ENCODE results near the gene PPP1R10. TPM values are rescaled to one million over a fixed set of nuclear protein-coding genes. Genes with fewer than 3 reads are reported as not detected.

Gene PPP1R10
- total RNA-seq, 1 donor from 2014 or later = 20.4 TPM

- Histone ChIP-seq H3K9me3 (ENCODE audit: control insufficient read depth in 3 of 3, low read length in 3 of 3) (no peaks in the 10 kb centered on the region), H3K4me3 (ENCODE audit: low read length in 3 of 3) (no peak overlapping the region), H3K27me3 (ENCODE audit: control insufficient read depth in 3 of 3, insufficient read depth in 3 of 3, low read length in 3 of 3) (no peaks in the 10 kb centered on the region), H3K4me1 (ENCODE audit: control insufficient read depth in 3 of 3, insufficient read depth in 3 of 3, low read length in 3 of 3) (peaks cover under 1 to 4% (median 1%) of the 10 kb centered on the region in 3 donors), H3K9ac (ENCODE audit: low read depth in 1 of 3, low read length in 3 of 3) (no peak overlapping the region), H3K27ac (ENCODE audit: low read depth, low read length) (no peak overlapping the region), H3K36me3 (ENCODE audit: control insufficient read depth in 3 of 3, insufficient read depth in 3 of 3, low read length in 3 of 3) (peaks cover 39 to 59% (median 47%) of the 10 kb centered on the region in 3 donors)
Observed at GRCh38 chr6:30578051-30578450, 39.0 kb downstream of the PPP1R10 start.

GRCh38 chr6:30573113-30573512 lies 43.9 kb downstream of the PPP1R10 start:
- peaks cover 22 to 34% (median 25%) of the 10 kb centered on the region in 3 donors for H3K4me1 ChIP-seq (ENCODE audit: control insufficient read depth in 3 of 3, insufficient read depth in 3 of 3, low read length in 3 of 3)
- H3K36me3 ChIP-seq (ENCODE audit: control insufficient read depth in 3 of 3, insufficient read depth in 3 of 3, low read length in 3 of 3) = peaks cover 9 to 19% (median 12%) of the 10 kb centered on the region in 3 donors
- no peaks in the 10 kb centered on the region for H3K9me3 ChIP-seq (ENCODE audit: control insufficient read depth in 3 of 3, low read length in 3 of 3)
- H3K27ac ChIP-seq (ENCODE audit: low read depth, low read length) = no peak overlapping the region
- no peaks in the 10 kb centered on the region for H3K27me3 ChIP-seq (ENCODE audit: control insufficient read depth in 3 of 3, insufficient read depth in 3 of 3, low read length in 3 of 3)
- peak overlapping the region in 1 of 3 donors; percentile 12 for H3K4me3 ChIP-seq (ENCODE audit: low read length in 3 of 3)
- peak overlapping the region in 1 of 3 donors; percentile 9 for H3K9ac ChIP-seq (ENCODE audit: low read depth in 1 of 3, low read length in 3 of 3)

- Histone ChIP-seq H3K27me3 (ENCODE audit: control insufficient read depth in 3 of 3, insufficient read depth in 3 of 3, low read length in 3 of 3) (no peaks in the 10 kb centered on the region), H3K4me3 (ENCODE audit: low read length in 3 of 3) (peak overlapping the region; percentile 93 to 99 (median 95)), H3K9ac (ENCODE audit: low read depth in 1 of 3, low read length in 3 of 3) (peak overlapping the region; percentile 90 to 97 (median 95)), H3K27ac (ENCODE audit: low read depth, low read length) (peak overlapping the region; percentile 99), H3K4me1 (ENCODE audit: control insufficient read depth in 3 of 3, insufficient read depth in 3 of 3, low read length in 3 of 3) (peaks cover 22 to 34% (median 25%) of the 10 kb centered on the region in 3 donors), H3K9me3 (ENCODE audit: control insufficient read depth in 3 of 3, low read length in 3 of 3) (no peaks in the 10 kb centered on the region), H3K36me3 (ENCODE audit: control insufficient read depth in 3 of 3, insufficient read depth in 3 of 3, low read length in 3 of 3) (peaks cover 0 to 10% (median 2%) of the 10 kb centered on the region in 3 donors)
Observed at GRCh38 chr6:30572148-30572547, 44.9 kb downstream of the PPP1R10 start.

- H3K4me3 ChIP-seq (ENCODE audit: low read length in 3 of 3) = peak overlapping the region; percentile 93 to 99 (median 95)
- peak overlapping the region; percentile 90 to 97 (median 95) for H3K9ac ChIP-seq (ENCODE audit: low read depth in 1 of 3, low read length in 3 of 3)
- H3K27ac ChIP-seq (ENCODE audit: low read depth, low read length) = peak overlapping the region; percentile 99
- H3K36me3 ChIP-seq (ENCODE audit: control insufficient read depth in 3 of 3, insufficient read depth in 3 of 3, low read length in 3 of 3) = peaks cover 0 to 5% (median 0%) of the 10 kb centered on the region in 3 donors
- H3K9me3 ChIP-seq (ENCODE audit: control insufficient read depth in 3 of 3, low read length in 3 of 3) = no peaks in the 10 kb centered on the region
- H3K27me3 ChIP-seq (ENCODE audit: control insufficient read depth in 3 of 3, insufficient read depth in 3 of 3, low read length in 3 of 3) = no peaks in the 10 kb centered on the region
- peaks cover 22 to 34% (median 25%) of the 10 kb centered on the region in 3 donors for H3K4me1 ChIP-seq (ENCODE audit: control insufficient read depth in 3 of 3, insufficient read depth in 3 of 3, low read length in 3 of 3)
Observed at GRCh38 chr6:30571762-30572082, 45.3 kb downstream of the PPP1R10 start.

GRCh38 chr6:30571075-30571761 lies 45.8 kb downstream of the PPP1R10 start, which contains the start of gene ABCF1:
Gene ABCF1 (plus strand): TSS chr6:30571442. CDS start chr6:30571488, 46 bp downstream.
- Histone ChIP-seq H3K36me3 (ENCODE audit: control insufficient read depth in 3 of 3, insufficient read depth in 3 of 3, low read length in 3 of 3) (peaks cover 0 to 3% (median 0%) of the 10 kb centered on the region in 3 donors), H3K27ac (ENCODE audit: low read depth, low read length) (peak within 1 kb of the TSS; percentile 99), H3K9me3 (ENCODE audit: control insufficient read depth in 3 of 3, low read length in 3 of 3) (no peaks in the 10 kb centered on the region), H3K4me1 (ENCODE audit: control insufficient read depth in 3 of 3, insufficient read depth in 3 of 3, low read length in 3 of 3) (peaks cover 22 to 34% (median 25%) of the 10 kb centered on the region in 3 donors), H3K9ac (ENCODE audit: low read depth in 1 of 3, low read length in 3 of 3) (peak within 1 kb of the TSS; percentile 90 to 97 (median 95)), H3K4me3 (ENCODE audit: low read length in 3 of 3) (peak within 1 kb of the TSS; percentile 93 to 99 (median 95)), H3K27me3 (ENCODE audit: control insufficient read depth in 3 of 3, insufficient read depth in 3 of 3, low read length in 3 of 3) (no peaks in the 10 kb centered on the region)

GRCh38 chr6:30570740-30571074 lies 46.3 kb downstream of the PPP1R10 start:
- Histone ChIP-seq H3K9ac (ENCODE audit: low read depth in 1 of 3, low read length in 3 of 3) (peak overlapping the region; percentile 84 to 97 (median 93)), H3K27me3 (ENCODE audit: control insufficient read depth in 3 of 3, insufficient read depth in 3 of 3, low read length in 3 of 3) (no peaks in the 10 kb centered on the region), H3K27ac (ENCODE audit: low read depth, low read length) (peak overlapping the region; percentile 99), H3K36me3 (ENCODE audit: control insufficient read depth in 3 of 3, insufficient read depth in 3 of 3, low read length in 3 of 3) (peaks cover 0 to 3% (median 0%) of the 10 kb centered on the region in 3 donors), H3K9me3 (ENCODE audit: control insufficient read depth in 3 of 3, low read length in 3 of 3) (no peaks in the 10 kb centered on the region), H3K4me1 (ENCODE audit: control insufficient read depth in 3 of 3, insufficient read depth in 3 of 3, low read length in 3 of 3) (peaks cover 22 to 34% (median 25%) of the 10 kb centered on the region in 3 donors), H3K4me3 (ENCODE audit: low read length in 3 of 3) (peak overlapping the region; percentile 93 to 99 (median 95))

GRCh38 chr6:30570263-30570662 lies 46.8 kb downstream of the PPP1R10 start:
- Histone ChIP-seq H3K4me1 (ENCODE audit: control insufficient read depth in 3 of 3, insufficient read depth in 3 of 3, low read length in 3 of 3) (peaks cover 22 to 34% (median 25%) of the 10 kb centered on the region in 3 donors), H3K27ac (ENCODE audit: low read depth, low read length) (peak overlapping the region; percentile 99), H3K9me3 (ENCODE audit: control insufficient read depth in 3 of 3, low read length in 3 of 3) (no peaks in the 10 kb centered on the region), H3K36me3 (ENCODE audit: control insufficient read depth in 3 of 3, insufficient read depth in 3 of 3, low read length in 3 of 3) (peaks cover 0 to 3% (median 0%) of the 10 kb centered on the region in 3 donors), H3K9ac (ENCODE audit: low read depth in 1 of 3, low read length in 3 of 3) (peak overlapping the region; percentile 84 to 97 (median 93)), H3K27me3 (ENCODE audit: control insufficient read depth in 3 of 3, insufficient read depth in 3 of 3, low read length in 3 of 3) (no peaks in the 10 kb centered on the region), H3K4me3 (ENCODE audit: low read length in 3 of 3) (peak overlapping the region; percentile 93 to 99 (median 95))

GRCh38 chr6:30568245-30568644 lies 48.8 kb downstream of the PPP1R10 start:
- H3K4me1 ChIP-seq (ENCODE audit: control insufficient read depth in 3 of 3, insufficient read depth in 3 of 3, low read length in 3 of 3) = peaks cover 22 to 33% (median 25%) of the 10 kb centered on the region in 3 donors
- H3K27ac ChIP-seq (ENCODE audit: low read depth, low read length) = no peak overlapping the region
- H3K9ac ChIP-seq (ENCODE audit: low read depth in 1 of 3, low read length in 3 of 3) = no peak overlapping the region
- H3K4me3 ChIP-seq (ENCODE audit: low read length in 3 of 3) = no peak overlapping the region
- H3K36me3 ChIP-seq (ENCODE audit: control insufficient read depth in 3 of 3, insufficient read depth in 3 of 3, low read length in 3 of 3) = peaks cover 0 to 3% (median 0%) of the 10 kb centered on the region in 3 donors
- H3K9me3 ChIP-seq (ENCODE audit: control insufficient read depth in 3 of 3, low read length in 3 of 3) = no peaks in the 10 kb centered on the region
- no peaks in the 10 kb centered on the region for H3K27me3 ChIP-seq (ENCODE audit: control insufficient read depth in 3 of 3, insufficient read depth in 3 of 3, low read length in 3 of 3)

GRCh38 chr6:30565772-30566171 lies 51.3 kb downstream of the PPP1R10 start:
- Histone ChIP-seq H3K9ac (ENCODE audit: low read depth in 1 of 3, low read length in 3 of 3) (no peak overlapping the region), H3K4me3 (ENCODE audit: low read length in 3 of 3) (no peak overlapping the region), H3K4me1 (ENCODE audit: control insufficient read depth in 3 of 3, insufficient read depth in 3 of 3, low read length in 3 of 3) (peaks cover 9% of the 10 kb centered on the region in 3 donors), H3K27me3 (ENCODE audit: control insufficient read depth in 3 of 3, insufficient read depth in 3 of 3, low read length in 3 of 3) (no peaks in the 10 kb centered on the region), H3K36me3 (ENCODE audit: control insufficient read depth in 3 of 3, insufficient read depth in 3 of 3, low read length in 3 of 3) (peaks cover 7 to 10% (median 8%) of the 10 kb centered on the region in 3 donors), H3K27ac (ENCODE audit: low read depth, low read length) (no peak overlapping the region), H3K9me3 (ENCODE audit: control insufficient read depth in 3 of 3, low read length in 3 of 3) (no peaks in the 10 kb centered on the region)

- no peaks in the 10 kb centered on the region for H3K4me1 ChIP-seq (ENCODE audit: control insufficient read depth in 3 of 3, insufficient read depth in 3 of 3, low read length in 3 of 3)
- no peak overlapping the region for H3K27ac ChIP-seq (ENCODE audit: low read depth, low read length)
- no peak overlapping the region for H3K9ac ChIP-seq (ENCODE audit: low read depth in 1 of 3, low read length in 3 of 3)
- H3K27me3 ChIP-seq (ENCODE audit: control insufficient read depth in 3 of 3, insufficient read depth in 3 of 3, low read length in 3 of 3) = no peaks in the 10 kb centered on the region
- H3K9me3 ChIP-seq (ENCODE audit: control insufficient read depth in 3 of 3, low read length in 3 of 3) = no peaks in the 10 kb centered on the region
- no peak overlapping the region for H3K4me3 ChIP-seq (ENCODE audit: low read length in 3 of 3)
- peaks cover 7 to 10% (median 8%) of the 10 kb centered on the region in 3 donors for H3K36me3 ChIP-seq (ENCODE audit: control insufficient read depth in 3 of 3, insufficient read depth in 3 of 3, low read length in 3 of 3)
Observed at GRCh38 chr6:30564114-30564513, 52.9 kb downstream of the PPP1R10 start.

All from skeletal muscle tissue (tissue), 4 donors.